CMK (cell line): ENCODE measurements around the gene SH3RF3.
A peak's percentile ranks its signal among the peaks of the same experiment; 100 is the strongest.

Experiments used
- DNase-seq: peaks from one replicate; pipeline ENCODE4 v3.0.0-alpha.2; 2010; ENCODE audit warnings: low read depth

SH3RF3 gene

DNA sequence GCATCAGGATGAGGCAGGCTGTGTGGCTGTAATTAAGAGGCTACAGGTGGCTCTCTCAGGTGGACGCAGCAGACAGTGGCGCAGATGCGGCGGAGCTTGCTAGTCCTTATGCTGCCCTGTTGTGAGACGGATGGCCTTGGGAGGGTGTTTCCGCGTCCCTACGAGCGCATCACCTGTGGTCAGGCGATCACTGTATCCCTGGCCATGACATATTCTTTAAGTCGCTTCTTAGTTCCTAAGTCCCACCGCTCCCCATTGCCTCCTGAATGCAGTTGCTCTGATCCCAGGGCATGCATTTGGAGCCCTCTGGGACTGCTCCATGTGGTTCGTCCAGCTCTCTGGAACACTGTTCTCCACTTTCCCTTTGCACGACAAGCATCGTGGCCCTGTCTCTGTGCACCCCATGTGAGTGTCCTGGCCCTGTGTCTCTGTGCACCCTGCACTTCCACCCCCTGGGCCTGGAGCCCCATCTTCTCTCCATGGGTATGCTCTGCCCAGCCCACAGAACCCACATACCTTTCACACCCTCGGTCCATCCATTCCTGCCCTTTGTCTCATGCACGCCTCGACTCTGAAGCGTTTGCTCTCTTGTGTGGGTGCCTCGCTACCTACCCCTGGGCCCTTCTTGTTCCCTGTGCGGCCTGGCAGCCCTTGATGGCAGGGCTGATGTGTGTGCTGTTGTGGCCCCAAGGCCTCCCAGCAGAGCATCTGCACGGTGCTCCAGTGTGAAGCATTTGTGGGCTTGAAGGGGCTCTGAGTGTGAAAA, 74.4 kb downstream of the SH3RF3 start:
- DNase-seq = no peak

DNA sequence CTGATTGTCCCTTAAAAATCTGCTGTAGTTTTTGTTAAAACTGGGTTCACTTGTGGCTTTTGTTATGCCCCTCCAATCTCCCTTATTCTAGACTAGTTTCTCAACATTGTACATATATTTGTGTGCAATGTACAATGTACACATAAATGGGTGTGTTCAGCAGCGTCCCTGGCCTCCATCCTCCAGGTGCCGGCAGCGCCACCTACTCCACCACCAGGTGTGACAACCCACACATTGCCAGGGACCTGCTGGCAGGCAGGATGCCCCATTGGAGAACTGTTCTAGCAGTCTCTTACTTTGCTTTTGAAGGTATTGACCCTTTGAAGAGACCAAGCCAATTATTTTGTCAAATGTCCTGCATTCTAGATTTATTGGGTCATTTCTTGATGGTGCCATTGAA, 75.4 kb downstream of the SH3RF3 start:
- no peak for DNase-seq

DNA sequence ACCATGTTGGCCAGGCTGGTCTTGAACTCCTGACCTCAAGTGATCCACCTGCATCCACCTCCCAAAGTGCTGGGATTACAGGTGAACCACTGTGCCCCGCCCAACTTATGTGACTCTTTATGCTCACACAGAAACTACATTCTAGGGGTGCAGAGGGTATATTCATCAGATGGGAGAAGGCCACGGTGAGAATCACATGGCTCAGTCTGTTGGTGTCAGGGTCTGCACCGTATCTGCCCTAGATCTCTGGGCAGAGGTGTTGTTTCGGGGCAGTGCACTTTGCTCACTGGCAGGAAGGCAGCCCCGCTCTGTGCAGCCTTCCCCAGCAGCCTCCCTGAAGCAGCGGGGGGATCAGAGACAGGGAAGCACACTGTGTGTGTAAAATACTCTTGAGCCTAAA, 76.4 kb downstream of the SH3RF3 start:
- DNase-seq = no peak

DNA sequence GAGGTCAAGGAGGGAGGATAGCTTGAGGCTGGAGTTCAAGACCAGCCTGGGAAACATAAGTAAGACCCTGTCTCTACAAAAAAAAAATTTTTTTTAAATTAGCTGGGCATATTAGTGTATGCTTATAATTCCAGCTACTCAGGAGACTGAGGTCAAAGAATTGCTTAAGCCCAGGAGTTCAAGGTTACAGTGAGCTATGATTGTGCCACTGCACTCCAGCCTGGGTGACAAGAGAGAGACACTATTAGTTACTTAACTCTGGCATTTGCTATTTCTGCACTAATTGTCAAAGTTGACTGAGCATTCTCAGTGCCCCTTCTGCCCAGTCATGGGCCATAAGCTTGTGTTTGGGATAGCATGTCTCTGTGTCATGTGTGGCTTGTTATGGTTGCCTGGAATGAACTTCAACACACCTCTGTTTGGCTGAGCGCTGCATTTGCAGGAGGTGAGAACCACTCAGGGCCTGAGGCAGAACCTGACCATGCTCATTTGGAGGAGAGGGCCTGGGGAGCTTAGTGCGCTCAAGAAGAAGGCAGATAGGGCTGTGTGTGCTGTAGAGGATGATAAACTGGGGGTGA, 77.7 kb downstream of the SH3RF3 start:
- no peak for DNase-seq

DNA sequence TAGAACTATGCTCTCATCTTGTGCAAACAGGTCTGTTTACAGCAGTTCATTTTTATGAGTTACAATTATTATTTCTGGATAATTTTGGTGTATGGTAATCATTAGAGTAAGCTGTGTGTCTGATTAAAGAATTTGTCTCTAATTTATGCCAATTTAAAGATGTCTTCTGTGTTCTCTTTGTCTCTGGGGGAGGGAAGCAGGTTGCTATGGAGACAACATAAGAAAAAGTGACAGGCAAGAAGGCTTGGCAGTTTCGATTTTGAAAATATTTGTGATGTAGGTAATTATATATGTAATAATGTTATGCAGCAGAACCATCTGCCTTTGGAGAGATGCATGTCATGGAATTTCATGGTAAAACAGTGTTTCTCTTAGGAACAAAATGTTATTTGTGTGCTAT, 78.2 kb downstream of the SH3RF3 start:
- no peak for DNase-seq

DNA sequence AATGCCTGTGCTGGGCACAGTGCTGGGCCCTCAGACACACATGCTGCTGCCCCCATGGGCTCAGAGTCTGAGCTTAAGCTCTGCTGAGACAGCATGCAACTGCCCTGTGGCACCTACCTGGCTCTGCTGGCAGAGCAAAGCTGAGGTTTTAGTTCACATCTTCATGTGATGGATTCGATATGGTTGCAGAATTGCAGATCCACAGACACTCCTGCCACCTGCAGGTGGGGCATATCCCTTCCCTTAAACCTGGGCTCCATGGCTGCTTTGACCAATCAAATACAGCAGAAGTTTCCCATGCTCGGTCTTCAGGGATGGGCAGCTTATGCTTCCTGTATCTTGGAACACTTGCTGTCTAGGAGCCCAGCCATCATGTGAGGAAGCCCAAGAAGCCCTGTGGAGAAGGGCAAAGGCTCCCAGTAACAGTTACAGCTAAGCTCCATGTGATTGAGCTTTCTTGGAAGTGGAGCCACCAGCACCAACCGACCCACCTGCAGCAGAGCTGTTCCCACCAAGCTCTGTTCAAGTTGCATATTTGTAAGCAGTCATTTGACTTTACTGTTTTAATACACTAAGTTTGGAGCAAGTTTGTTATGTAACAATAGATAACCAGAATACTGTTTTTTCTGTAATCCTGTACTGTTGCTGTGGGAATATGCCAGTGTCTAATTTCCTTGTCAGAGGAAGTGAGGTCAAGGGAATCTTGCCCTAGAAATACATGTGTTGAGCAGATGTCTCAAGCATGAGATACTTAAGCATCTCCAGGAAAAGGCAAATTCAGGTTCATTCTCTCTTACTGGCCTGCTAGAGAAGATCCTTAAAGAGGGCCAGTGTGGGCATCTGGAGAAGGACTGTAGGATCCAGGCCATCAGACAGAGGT, 79.3 kb downstream of the SH3RF3 start:
- no peak for DNase-seq

DNA sequence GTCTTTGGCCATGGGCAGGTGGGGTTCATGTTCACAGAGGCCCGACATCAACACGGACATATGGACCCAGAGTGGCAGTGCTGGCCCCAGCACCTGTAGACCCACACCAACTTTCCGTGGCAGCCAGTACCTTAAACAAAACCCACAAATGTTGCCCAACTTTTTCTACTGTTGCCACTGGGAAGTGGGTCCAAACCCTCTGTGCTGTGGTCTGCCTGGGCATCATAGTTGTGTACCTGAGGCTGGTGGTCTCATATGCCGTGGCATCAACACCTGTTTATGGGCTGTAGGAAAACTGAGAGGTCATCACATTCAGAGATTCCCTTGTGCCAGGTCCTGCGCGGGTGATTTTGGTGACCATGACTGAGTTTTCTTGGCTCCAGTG, 79.9 kb downstream of the SH3RF3 start:
- no peak for DNase-seq

DNA sequence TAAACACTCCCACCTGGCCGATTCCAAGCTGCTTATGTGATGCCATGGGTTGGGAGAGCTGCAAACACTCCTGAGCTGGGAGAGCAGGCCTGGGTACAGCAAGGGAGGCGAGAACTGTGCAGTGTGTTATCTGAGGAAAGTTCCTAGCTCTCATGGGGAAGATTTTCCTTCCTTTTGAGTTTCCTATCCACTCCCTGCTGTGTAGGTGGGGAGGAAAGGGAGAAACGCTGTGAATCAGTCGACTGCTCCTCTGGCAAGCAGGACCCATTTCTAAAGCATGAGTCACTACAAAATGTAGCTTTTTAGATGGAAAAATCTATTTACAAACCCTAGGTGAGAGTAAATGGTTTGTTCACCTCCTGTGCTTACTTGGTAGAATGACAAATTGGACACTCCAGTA, 80.4 kb downstream of the SH3RF3 start:
- DNase-seq = no peak

DNA sequence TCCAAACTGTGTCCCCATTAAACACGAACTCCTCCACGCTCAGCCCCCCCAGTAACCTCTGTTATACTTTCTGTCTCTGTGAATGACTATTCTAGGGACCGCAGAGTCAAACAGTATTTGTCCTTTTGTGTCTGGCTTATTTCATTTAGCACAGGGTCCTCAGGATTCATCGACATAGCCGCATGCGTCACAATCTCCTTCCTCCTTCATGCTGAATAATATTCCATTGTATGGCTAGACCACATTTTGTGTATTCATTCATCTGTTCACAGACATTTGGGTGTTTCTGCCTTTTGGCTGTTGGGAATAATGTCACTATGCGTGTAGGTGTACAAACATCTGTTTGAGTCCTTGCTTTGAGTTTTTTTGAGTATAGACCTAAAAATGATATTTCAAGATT, 80.9 kb downstream of the SH3RF3 start:
- DNase-seq = no peak

DNA sequence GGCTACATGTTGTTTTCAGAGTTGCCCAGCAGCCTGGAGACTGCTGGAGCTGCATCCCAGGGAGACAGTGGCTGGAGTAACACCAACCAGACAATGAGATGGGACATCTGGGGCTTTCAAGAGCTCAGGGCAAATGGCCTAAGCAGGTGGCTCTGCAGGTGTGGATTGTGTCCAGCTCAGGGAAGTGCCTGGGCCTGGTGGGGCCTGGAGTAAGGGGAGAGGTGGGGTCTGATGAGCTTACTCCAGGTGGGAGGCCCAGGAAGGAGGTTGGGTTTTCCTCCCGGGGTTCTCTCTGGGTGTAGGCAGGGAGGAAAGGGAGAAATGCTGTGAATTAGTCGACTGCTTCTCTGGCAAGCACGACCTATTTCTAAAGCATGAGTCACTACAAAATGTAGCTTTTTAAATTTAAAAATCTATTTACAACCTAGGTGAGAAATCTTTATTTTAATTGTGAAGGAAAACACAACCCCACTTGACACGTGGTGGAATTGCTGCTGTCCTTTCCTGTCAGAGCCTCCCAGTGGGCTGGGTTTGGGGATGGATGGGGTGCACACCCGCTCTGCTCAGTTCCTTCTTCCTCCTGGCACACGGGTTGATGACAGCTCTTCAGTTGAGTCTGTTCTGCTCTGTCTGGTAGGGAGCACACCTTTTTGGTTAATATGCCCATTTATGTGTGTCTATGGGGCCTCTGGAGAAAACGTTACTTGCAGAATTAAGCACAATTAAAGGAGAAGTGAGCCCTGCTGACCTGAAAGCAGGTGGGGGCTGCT, 81.6 kb downstream of the SH3RF3 start:
- DNase-seq = no peak

DNA sequence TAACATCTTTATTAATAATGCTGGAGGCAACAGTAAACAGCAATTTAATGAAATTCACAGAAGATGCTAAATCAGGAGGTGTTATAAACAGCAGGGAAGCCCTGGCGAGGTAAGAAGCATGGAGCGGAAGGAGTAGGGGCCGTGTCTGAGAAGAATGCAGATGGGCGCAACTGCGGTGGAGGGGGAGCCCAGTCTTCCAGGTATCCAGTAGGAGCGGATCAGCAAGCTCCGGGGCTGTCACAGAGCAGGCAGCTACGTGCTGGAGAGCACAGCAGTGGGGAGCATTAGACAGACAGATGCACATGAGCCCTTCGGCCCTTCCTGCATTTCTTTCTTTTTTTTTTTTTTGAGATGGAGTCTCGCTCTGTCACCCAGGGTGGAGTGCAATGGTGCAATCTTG, 82.3 kb downstream of the SH3RF3 start:
- no peak for DNase-seq

DNA sequence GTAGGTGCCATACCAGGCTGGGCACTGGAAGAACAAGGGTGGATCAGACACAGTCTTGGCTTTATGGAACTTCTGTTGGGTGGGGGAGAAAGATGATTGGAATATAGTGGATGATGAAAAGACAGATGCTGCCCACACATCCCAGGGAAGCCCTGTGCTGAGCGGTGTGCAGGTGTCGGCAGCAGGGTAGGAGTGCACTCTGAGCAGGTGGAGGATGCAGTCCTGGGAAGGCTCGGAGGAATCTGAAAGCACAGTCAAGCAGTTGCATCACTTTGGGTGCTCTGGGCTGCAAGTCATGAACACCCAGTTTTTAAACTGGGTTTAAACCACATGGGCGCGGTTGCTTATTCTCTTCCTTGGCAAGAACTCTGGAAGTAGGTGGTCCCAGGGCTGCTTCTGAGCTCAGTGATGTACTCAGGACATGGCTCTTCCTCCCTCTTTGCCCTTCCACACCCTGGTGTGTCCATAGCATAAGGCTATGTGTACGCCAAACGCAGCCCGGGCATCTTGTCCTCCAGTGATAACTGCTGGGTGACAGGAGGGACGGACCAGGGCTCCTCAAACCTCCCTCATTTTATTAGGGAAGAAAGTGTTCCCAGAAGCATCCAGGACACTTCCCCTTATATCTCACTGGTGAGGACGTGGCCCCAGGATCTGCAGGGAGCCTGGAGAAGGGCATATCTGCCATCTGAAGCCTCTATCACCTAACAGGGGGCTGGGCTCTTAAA, 84.0 kb downstream of the SH3RF3 start:
- DNase-seq = no peak

DNA sequence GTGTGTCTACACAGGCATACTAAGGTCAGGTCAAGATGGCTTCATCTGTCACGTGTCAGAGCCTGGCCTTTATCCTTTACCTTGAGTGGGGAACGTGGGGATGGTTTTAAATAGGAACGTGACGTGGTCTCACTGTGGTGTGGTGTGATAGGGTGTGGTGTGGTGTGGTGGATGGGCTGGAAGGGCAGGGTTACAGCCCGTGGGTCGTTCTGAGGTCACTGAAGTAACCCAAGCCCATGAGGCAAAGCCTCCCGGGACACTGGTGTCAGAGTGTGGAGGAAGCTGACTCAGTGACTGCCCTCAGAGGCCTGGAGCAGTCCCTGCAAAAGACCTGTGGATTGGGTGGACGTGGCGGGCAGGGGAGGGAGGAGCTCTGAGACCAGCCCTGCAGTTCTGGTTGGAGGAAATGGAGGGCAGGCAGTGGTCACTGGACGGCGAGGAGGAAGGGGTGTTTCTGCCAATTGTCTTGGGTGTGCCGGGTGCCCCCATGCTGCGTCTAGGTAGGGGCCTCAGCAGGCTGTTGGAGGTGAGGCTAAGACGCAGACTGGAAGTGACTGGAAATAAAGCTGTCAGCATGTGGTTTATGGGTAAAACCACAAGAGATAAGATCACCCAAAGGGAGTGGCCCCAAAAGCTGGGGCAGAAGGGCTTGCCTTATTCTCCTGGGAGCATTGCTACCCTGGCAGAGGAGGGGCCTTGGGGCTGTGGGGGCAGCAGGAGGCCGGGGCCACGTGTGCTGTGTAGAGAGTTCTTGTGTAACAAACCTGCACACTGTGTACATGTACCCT, 84.8 kb downstream of the SH3RF3 start:
- DNase-seq = peak; percentile 47

DNA sequence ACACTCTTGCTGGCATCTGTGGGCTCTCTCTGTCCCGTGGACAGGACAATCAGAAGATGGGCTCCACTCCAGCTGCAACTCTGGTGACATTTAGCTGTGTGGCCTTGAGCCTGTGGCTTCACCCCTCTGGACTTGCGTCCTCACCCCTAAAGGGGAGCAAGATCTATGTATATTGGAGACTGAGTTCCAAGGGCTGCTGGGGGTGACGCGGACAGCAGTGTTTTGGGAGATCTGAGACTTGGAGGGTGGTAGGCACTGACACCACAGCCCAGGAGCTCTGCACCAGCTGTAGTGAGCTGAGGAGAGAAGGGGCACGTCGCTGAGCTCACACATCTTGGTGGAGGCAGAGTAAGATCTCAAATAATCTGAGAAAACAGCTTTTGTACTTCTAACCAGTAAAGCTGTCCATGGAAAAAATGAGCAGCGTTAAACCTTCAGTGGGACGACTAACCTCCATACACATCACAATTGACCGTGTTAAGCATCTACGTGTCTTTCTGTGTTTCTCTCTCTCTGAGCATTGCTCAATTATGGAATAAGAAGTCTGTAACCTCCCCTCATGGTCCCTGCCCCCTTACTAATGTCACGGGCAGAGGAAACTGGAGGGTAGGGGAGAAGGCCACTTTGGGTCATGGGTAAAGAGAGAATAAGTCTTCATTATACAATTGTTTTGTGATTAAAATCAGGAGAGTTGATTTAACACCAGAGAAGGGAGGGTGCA, 85.8 kb downstream of the SH3RF3 start:
- no peak for DNase-seq

DNA sequence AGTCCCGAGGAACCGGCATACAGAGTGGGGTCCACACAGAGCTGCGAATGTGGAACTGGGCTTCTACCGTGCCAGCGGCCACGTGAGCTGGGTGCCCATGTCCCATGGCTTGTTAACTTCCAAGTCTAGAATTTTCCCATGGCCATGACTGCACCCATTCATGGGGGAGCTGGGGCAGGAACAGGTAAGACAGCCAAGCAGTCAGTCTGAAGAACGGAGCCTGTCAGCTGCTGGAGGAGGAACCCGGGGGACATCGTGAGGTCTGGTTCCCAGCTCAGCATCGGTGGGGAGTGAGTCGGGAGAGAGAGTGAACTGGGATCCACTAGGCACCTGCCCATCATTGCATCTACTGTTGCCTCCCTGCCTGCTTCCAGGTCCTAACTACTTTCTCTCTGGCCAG, 86.9 kb downstream of the SH3RF3 start:
- no peak for DNase-seq

DNA sequence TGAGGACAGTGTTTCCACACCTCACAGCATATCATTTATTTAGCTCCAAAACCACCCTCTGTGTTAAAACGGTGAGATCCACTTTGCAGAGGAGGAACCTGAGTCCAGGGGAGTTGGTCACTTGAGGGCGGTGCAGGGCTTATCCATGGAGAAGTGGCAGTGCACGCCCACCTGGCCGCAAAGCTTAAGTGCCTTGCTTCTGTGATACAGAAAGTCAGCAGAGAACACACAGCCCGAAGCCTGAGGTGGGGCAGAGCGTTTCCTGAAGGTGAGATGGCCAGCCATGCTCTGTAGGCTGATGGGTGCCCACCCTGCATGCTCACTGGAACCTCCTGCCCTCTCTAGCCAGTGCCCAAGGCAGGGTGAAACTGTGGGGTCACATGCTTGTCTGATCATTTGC, 87.3 kb downstream of the SH3RF3 start:
- DNase-seq = no peak

DNA sequence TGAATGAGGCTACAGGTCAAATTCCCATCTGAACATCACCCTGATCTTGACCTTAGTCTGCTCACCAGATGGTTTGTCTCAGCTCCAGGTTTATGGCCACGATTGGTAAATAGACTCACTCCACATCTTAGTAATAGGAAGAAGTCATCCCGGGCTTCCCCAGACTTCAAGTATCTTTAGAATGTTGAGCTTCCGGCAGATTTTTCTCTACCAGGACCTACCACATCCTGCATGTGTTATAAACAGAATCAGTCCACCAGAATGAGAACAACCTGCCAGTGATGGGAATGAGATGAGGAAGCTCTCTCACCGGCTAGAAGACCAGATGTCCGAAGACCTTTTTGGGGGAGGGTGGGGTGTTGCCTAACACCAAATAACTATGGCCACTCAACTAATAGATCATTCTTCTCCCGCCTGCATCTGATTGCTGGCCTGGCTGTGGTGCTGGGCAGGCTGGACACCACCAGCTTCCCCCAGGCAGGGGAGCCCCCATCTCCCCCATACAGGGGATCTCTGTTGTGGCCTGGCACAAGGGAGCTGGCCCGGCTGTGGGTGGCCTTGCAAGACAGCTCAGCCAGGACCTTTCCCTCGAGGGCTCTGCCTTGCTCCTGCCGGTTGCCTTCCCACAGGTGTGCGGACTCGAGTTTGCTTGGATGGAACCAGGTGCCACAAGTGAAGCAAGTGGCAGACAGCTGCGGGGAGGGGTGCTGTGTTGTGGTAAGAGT, 88.5 kb downstream of the SH3RF3 start:
- no peak for DNase-seq

DNA sequence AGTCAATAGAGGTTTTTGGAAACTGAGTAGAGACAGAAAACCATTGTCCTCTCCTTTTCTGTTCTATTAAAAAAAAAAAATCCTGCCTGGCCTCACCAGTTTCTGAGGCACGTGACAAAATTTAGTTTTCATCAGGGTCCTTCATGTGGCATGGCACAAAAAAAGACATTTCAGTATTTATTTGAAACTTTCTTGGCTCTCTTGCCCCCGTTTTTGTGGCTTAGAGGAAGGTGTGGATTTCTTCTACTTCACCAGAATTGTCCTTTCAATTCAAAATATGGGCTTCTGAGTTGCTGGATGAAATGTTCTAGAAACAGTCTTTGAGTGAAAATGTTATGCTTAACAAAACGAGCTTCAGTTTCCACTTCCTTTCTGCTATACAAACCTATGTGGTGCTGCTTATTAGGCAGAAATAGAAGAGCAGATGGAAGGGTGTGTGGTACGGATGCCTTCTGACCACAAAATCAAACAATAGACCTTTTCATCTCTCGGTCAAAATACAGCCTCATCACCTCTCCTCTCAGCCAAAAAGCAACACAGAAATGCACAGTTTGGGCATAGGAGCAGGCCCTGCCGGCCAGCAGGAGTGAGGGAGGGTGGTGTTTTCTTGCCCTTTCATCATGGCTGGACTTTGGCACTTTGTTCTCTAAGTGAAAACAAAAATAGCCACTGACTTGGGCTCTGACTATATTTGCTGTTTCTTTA, 89.2 kb downstream of the SH3RF3 start:
- no peak for DNase-seq

DNA sequence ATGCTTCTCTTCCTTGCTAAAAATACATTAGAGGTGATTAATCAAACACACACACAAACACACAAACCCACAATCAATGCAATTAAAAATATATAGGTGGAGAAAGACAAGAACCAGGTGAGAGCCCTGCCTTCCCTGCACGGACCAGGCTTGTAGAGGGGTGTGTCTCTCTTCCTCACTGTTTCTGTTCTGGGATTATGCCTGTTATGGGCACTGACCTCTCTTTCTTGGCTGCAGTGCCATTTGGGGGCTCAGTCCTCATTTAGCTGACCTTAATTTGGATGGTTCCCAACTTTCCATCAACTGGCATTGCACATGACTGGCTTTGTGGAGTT, 89.8 kb downstream of the SH3RF3 start:
- no peak for DNase-seq
